NCI-H226 (cell line): ENCODE data around the gene ADAMTSL3.

Source experiments
- DNase-seq: peaks from one replicate; pipeline ENCODE4 v3.0.0-alpha.2; 2015

ADAMTSL3 gene

GRCh38 chr15:83838763-83839162 lies 184.8 kb downstream of the ADAMTSL3 start:
- DNase-seq: no peak

GRCh38 chr15:83842281-83842680 lies 188.4 kb downstream of the ADAMTSL3 start:
- no peak for DNase-seq

GRCh38 chr15:83843471-83843871 lies 189.5 kb downstream of the ADAMTSL3 start:
- DNase-seq: peak; percentile 99

GRCh38 chr15:83844742-83845141 lies 190.8 kb downstream of the ADAMTSL3 start:
- peak; percentile 57 for DNase-seq

- DNase-seq: peak; percentile 91
These were observed 191.3 kb downstream of the ADAMTSL3 start for GRCh38 chr15:83845230-83845629.

GRCh38 chr15:83846847-83847246 lies 192.9 kb downstream of the ADAMTSL3 start:
- DNase-seq: no peak

GRCh38 chr15:83848315-83849050 lies 194.6 kb downstream of the ADAMTSL3 start:
- peak; percentile 96 for DNase-seq

- no peak for DNase-seq
These were observed 196.1 kb downstream of the ADAMTSL3 start for GRCh38 chr15:83850015-83850414.

GRCh38 chr15:83850501-83851245 lies 196.8 kb downstream of the ADAMTSL3 start:
- no peak for DNase-seq

- no peak for DNase-seq
These were observed 199.3 kb downstream of the ADAMTSL3 start for GRCh38 chr15:83853232-83853631.

- DNase-seq: peak; percentile 81
These were observed 200.4 kb downstream of the ADAMTSL3 start for GRCh38 chr15:83854321-83854720.

- peak; percentile 56 for DNase-seq
These were observed 201.2 kb downstream of the ADAMTSL3 start for GRCh38 chr15:83854950-83855707.

- DNase-seq: no peak
These were observed 202.0 kb downstream of the ADAMTSL3 start for GRCh38 chr15:83855956-83856355.

- peak; percentile 39 for DNase-seq
These were observed 205.0 kb downstream of the ADAMTSL3 start for GRCh38 chr15:83858820-83859505.

- DNase-seq: no peak
These were observed 212.8 kb downstream of the ADAMTSL3 start for GRCh38 chr15:83866692-83867091.

- DNase-seq: no peak
These were observed 215.4 kb downstream of the ADAMTSL3 start for GRCh38 chr15:83869341-83869740.

- DNase-seq: peak; percentile 80
These were observed 218.1 kb downstream of the ADAMTSL3 start for GRCh38 chr15:83871808-83872559.

GRCh38 chr15:83873966-83874365 lies 220.0 kb downstream of the ADAMTSL3 start:
- peak; percentile 11 for DNase-seq

GRCh38 chr15:83880529-83880928 lies 226.6 kb downstream of the ADAMTSL3 start:
- DNase-seq: no peak

- DNase-seq: no peak
These were observed 227.2 kb downstream of the ADAMTSL3 start for GRCh38 chr15:83881156-83881555.

- DNase-seq: no peak
These were observed 232.4 kb downstream of the ADAMTSL3 start for GRCh38 chr15:83886321-83886720.

GRCh38 chr15:83887404-83887803 lies 233.5 kb downstream of the ADAMTSL3 start:
- DNase-seq: no peak
